ENCODE measurements around the gene SEPTIN11.
"Not testable (repeated sequence)": the region's sequence is repeated elsewhere in the genome, so short reads cannot be mapped to it uniquely, and the experiment has no call there.

The SEPTIN11 gene

DNA sequence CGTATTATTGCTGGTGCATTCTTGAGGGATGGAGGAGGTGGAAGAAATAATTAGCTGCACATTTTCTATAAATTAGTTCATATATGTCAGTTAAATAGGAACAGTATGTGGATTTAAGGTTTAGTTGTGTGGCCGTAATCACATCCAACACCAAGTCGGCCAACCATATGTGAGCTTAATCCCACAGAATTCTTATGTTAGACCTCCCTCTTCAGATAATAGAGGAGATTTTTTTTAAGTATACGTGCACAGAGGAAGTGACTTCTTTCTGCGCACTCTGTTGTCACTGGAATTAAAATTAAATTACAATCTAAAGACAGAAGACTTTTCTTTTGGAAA is 2.1 kb downstream of the SEPTIN11 start:
- DNase-seq (ENCODE audit: low read depth in 1 of 2, low spot score in 1 of 2) = no peak

DNA sequence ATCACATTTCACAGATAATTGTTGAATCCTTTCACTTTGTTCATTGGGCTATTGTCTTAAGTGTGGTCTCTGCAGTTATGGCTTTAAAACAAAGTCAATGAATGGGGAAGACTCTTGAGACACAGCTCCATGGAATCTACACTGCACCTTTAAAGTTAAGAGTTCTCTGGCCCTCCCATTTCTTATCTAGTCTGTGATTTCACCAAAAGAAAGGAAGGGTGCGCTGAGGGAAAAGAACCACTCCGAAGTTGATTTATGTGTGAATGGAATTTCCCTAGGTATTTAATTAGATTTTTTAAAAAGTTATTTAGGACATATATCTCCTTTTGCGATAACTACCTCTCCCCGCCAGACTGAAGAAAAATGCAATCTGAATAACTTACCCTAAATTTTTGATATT is 2.5 kb downstream of the SEPTIN11 start:
- DNase-seq (ENCODE audit: low read depth in 1 of 2, low spot score in 1 of 2) = no peak

DNA sequence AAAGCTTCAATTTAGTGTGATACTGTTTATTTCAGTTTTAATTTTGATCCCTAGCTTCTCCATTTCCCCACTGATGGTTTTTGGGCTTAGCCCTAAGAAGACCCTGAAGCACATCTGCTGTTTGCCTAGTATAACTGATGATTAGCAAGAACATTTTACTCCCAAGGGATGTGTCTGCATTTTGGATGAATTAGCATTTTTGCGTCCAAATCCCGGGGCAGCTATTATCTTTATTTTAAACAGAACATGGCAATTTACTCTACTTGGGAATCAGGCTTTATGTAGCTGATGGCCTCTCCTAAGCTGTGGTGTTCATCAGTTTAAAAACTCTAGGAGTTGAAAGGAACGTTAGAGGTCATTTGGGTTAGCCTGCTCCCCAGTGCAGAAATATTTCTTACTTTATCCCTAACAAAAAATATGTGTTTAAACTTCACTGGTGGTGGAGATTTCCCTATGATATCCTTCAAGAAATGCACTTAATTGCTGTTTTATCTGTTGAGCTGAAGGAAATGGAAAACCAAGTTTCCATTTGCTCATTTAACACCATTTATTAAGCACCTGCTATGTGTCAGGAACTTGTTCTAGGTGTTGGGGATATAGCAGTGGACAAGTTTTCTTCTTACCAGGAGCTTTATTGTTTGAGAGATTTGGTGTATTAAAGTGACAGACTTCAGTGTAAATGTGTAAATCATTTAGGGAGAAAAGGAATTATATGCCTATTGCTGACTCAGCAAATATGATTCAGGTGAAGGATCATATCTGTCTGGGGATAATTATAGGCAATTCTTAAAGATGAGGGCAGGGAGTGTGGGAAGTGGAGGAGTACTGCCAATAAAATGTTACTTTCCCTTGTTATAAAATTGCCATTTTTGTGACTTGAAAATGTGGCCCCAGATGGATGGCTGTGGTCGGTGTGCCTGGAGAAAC is 3.4 kb downstream of the SEPTIN11 start:
- no peak for DNase-seq (ENCODE audit: low read depth in 1 of 2, low spot score in 1 of 2)

DNA sequence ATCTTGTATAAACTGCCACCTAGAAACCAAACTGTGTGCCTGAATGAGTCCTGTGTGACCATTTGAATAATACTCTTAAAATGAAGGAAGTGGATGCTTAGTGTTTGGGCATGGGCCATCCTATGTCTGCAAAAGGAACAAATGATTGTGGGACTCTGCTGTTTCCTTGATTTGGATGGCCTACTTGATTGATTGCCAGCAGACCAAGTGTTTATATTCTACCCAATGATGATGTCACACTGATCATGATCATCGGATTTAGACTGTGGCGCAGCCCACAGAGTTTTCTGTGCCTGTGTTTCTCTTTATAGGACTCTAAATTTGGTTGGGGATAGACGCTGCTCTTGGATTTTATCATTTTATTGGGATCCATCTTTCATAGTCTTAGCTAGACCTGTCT is 4.4 kb downstream of the SEPTIN11 start:
- no peak for DNase-seq (ENCODE audit: low read depth in 1 of 2, low spot score in 1 of 2)

DNA sequence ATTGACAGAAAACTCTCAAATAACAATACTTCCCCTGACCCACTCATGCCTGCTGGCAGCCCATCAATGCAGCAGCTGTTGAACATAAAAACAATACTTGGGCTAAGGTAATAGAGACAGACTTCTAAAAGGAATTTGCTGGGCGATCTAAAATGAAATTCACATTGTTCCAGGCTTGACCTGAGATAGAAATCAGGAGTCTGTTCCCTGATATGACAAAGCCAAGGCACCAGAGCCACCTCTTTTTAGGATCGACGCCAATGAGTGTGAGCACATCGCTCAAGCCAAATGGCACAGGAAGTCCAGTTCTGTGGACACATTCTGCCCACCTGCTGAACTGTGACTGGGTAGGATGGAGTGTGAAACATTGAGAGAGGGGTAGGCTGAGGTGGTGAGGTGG is 4.9 kb downstream of the SEPTIN11 start:
- DNase-seq (ENCODE audit: low read depth in 1 of 2, low spot score in 1 of 2) = no peak

DNA sequence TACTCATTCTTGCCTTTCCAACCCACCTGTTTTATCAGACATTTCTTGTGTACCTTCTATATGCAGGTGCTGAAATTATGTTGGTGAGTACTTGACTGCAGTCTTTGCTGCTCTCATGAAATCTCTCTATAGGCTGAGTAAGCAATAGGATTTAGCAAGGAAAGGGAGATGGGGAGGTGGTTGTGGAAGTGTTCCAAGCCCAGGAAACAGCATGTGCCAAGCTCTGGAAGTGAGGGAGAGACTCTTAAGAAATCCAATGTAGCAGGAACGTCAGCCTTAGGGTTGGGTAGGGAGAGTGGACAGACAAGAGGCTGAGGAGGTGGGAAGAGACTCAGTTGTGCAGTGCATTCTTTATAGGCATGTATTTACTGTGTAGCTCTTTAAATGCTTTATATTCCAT is 5.6 kb downstream of the SEPTIN11 start:
- DNase-seq (ENCODE audit: low read depth in 1 of 2, low spot score in 1 of 2) = no peak

DNA sequence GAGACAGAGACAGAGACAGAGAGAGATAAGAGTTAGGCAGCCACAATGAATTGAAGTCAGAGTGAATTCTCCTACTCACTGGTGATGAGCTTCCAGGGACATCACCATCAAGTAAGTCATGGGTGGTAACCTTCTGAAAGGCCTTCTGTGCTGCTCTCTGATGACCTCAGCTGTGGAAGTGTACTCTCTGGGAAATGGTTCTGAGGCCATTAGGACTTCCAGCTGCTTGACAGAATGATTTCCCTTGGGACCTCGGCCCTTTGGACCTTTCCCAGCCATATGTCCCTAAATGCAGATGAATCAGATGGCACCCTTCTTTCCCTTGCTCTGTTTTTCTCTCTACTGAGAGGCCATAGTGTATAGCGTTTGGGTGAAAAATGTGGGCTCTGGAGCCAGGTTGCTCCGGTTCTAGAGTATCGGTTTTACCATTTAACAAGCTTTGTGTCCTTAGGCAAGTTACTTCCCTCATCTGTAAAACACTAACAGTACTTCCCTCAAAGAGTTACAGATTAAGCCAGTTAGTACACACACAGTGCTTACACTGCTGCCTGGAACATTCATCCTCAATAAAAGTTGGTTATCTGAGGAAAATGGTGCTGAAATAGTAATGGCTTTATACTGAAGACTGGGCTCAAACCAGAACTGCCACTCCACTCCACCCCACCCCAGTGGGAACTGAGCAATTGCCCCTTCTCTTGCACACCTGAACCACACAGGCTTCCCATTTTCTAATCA is 7.6 kb downstream of the SEPTIN11 start:
- DNase-seq (ENCODE audit: low read depth in 1 of 2, low spot score in 1 of 2) = no peak

DNA sequence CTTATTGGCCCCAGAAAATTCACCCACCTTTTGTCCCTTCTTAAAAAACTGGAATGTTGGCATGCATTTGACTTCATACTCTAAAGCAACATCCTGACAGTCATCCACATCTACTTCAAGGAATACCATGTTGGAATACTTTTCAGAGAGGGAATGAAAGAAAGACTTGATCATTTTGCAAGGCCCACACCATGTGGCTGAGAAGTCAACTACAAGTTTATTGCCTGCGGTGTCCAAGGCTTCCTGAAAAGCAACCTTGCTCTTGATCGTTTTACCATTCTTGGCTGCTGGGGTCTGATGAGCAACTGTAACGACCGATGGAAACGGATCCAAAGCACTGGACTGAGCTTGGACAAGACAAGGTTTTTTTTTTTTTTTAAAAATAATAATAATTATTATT is 9.3 kb downstream of the SEPTIN11 start:
- no peak for DNase-seq (ENCODE audit: low read depth in 1 of 2, low spot score in 1 of 2)

DNA sequence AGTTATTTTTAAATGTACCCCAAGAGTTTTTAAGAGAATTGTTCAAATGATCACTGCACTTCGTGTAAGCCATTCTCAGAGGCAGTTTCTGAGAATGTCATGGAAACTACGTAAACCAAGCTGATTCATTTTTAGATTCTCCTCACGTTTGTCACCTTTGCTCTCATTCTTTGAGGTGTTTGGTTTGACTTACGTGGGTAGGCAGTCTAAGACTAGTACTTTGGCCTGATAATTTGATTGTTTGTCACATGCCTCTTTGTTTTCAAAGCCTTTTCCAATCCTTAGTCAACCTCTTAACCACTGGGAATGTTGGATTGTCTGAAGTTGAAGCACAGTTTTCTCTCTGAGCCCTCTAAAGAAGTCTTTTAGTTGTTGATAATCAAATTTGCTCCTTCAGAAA is 10.5 kb downstream of the SEPTIN11 start:
- DNase-seq (ENCODE audit: low read depth in 1 of 2, low spot score in 1 of 2) = no peak

DNA sequence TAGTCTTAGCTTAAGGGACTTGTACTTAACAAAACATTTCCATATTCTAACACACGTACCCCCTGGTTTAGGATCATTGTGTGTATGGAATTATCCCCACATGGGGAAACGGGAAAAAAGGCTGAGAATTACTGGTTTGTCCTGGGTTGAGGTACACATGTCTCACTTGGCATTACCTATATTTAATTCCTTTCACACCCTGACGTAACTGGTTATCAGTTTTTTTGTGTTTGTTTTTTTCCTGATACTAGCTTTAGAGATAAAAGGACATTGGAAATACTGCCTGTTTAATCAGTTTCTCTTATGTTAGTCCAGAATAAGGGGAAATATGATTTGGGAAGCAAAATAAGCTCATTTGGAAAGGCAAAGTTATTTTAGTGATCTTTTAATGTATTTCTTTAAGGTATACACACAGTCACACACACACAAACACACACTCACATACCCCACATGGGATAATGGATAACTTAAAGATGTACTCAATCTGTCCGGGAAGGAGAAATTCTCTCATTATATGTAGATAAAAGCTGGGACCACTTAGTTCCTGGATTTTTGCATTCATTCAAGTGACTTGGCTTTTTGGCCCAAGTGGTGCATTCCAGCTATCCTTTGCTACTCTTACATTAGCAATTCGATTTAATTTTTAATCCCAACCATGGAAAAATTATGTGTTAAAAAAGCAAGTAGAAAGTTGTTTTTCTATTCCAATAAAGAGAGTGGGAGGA is 13.0 kb downstream of the SEPTIN11 start:
- DNase-seq (ENCODE audit: low read depth in 1 of 2, low spot score in 1 of 2) = no peak

DNA sequence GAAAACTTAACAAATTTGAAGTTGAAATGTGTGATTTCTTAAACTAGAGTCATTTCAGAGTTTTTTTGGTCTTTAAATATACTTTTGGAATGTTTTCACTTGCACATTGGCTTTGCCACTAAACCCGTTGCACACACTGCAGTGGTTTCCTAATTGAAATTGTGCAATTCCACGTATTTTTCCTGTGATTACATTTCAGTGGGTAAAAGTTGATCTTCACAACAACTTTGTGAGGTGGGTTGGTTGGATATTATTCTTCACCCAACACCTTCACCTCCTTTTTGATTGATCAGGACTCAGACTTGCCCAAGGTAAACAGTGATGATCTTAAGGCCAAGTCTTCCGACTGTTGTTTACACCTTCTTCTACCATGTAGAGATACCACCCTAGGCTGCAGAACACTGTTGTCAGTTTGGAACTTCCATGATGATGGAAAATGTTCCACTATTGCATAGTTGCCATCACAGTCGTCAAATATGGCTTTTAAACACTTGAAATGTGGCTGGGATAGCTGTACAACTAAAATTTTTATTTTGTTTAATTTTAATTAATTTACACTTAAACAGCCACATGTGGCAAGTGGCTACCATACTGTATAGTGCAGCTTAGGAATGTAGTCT is 13.7 kb downstream of the SEPTIN11 start:
- DNase-seq (ENCODE audit: low read depth in 1 of 2, low spot score in 1 of 2) = no peak

DNA sequence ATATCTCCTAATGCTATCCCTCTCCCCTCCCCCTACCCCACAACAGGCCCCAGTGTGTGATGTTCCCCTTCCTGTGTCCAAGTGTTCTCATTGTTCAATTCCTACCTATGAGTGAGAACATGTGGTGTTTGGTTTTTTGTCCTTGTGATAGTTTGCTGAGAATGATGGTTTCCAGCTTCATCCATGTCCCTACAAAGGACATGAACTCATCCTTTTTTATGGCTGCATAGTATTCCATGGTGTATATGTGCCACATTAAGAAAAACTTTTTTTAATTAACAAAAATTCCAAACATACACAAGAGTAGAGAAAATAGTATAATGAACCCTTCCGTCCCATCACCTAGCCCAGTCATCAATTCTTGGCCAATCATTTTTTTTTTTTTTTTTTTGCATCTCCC is 14.4 kb downstream of the SEPTIN11 start:
- not testable (repeated sequence) for DNase-seq (ENCODE audit: low read depth in 1 of 2, low spot score in 1 of 2)

DNA sequence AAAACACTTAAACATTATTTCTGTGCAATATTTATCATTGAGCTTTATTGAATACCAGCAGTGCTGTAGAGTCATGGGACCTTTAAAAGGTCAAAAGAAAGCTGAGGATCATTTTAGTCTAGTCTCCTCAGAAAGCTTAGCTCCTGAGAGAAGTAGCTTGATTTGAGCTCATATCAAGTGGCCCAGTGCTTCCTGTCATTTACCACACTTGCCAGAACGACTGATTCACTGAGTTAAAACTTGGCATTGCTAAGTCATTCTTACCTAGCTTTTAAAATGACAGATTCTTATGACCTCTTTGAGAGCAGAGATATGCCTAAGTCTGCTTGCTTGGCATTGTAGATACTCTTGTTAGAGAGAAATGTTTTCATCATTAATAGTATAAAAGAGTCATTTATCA is 15.2 kb downstream of the SEPTIN11 start:
- DNase-seq (ENCODE audit: low read depth in 1 of 2, low spot score in 1 of 2) = no peak

DNA sequence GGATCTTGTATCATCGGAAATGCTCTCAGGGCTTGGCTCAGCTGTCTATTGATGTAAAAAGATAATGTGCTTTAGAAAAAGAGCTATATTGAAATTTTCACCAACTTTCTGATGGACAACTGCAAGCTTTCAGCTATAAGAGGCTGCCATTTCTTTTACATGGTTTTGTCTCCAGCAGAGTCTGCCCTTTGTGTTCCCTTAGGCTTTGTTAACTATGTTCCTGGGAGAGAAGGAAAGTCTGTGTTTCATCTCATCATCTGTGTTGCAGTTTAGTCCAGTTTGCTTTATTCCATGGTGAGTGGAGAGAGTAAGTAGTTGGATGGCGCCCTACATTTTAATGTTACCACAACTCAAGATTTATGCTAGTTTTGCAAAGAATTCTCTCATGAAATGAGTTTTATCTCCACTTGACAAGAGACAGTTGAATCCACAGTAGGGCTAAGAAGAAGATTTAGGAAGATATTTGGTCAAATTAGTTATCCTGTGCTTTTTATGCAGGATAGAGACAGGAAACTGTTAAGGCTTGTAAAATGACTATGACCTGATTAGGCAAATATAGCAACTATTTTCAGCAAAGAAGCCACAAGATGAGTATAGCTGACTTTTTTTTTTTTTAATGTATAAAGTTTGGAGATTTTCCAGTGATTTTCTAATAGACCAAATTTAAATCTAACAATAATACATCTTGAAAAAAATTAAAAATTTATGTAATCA is 16.5 kb downstream of the SEPTIN11 start:
- no peak for DNase-seq (ENCODE audit: low read depth in 1 of 2, low spot score in 1 of 2)

DNA sequence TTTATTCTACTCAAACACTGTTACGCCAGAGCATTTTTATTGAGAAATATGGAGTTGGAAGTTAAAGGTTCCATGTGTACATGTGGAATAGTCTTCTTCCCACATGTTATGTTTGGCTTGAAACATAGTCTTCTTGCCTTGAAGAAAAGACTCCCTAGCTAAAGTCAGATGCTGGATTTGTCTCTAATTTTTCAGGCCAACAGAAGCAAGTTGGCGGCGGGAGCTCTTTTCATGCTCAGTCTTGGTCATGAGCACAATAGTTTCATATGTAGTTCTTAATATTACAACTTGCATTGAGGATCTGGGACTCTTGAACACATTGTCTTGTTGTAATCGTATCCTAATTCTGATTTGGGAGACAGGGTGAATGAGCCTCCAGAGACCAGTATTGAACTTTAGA is 19.4 kb downstream of the SEPTIN11 start:
- DNase-seq (ENCODE audit: low read depth in 1 of 2, low spot score in 1 of 2) = no peak

DNA sequence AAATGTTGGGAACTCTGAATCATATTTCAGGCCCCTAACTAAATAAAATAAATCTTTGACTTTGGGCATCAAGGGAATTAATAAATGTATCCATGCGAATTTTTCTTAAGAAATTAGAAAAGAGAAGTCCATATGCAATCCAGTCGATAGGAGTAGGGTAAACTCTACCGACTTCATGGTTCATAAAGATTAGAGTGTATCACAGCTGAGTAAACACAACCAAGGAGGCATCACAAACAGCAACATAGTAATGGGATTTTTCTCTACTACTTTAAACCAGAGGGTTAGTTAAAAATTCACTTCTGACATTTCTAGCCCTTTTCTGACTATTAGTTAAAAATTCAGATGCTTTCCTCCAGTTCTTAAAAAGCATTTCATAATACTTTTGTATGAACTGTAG is 19.9 kb downstream of the SEPTIN11 start:
- no peak for DNase-seq (ENCODE audit: low read depth in 1 of 2, low spot score in 1 of 2)

DNA sequence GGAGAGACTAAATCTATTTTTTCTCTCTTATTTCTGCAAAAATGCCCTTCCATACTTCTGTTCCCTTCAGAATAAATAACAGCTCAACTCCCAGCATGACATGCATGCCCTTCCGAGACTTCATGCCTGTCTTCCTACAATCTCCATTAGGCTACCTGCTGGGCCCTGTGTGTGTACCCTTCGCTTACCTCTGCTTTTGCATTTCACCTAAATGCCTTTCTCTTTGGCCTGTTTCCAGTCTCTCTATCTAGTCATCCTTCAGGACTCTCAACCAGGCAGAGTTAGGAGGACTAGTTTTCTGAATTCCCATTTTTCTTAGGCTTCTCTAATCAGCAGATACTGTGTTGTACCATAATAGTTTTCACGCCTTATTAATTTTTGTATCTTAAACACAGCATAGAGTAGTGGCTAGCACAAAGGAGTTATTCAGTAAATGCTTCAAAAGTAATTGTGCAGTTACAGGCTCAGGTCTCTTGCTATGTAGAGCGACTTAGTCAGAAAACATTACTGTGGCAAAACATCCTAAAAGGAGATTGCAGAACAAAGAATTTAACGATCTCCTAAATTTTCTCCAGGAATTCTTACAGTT is 20.5 kb downstream of the SEPTIN11 start:
- DNase-seq (ENCODE audit: low read depth in 1 of 2, low spot score in 1 of 2) = no peak

DNA sequence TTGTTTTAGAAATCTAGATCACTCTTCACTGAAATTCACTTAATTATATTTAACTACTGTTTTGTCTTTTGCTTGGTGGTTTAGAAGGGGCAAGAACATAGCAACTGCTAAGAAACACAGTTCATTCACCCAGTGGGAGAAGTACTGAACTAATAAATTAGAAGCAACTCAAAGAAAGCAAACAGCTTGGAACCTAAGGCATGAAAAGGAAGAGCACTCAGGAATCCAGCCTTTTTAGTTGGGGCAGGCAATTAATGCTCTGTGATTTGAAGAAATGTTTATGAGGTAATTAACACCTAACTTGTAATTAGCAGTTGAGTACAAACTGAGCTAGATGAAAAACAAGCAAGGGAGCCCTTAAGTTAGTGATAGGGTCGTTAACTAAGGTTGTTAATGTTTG is 22.8 kb downstream of the SEPTIN11 start:
- no peak for DNase-seq (ENCODE audit: low read depth in 1 of 2, low spot score in 1 of 2)

DNA sequence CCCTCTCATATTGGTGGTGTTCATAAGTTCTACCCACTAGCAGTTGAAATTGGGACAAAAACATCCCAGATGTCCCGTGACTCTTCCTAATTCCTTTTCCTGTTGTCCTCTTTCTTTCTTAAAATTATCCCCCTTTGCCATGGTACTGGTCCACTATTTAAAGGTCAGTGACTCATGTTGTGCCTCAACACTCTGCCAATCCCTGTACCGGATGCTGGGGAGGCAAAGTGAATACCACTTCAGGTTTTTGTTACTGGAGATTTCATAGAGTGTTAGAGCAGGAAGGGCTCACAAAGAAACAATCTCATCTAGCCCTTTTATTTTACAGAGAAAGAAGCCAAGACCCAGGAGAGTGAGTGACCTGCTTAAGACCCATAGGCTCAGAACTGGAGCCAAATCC is 24.6 kb downstream of the SEPTIN11 start:
- DNase-seq (ENCODE audit: low read depth in 1 of 2, low spot score in 1 of 2) = no peak

DNA sequence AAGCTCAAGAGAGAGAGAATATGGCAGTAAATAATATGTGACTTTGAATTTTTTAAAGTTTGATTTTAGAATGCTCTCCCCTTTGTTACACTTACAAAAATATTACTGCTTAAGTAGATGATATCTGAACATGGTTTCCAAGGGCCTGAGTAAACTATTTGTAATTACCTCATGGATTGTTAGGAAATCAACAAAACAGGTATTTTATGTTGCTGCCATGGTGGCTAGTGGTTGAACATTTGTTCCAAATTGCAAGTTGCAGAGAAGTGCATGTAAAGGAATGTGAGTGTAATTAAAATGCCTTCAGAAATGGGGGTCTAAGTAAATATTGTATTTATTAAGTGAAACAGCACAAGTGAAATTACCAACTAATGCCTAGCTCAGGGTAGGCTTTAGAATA is 27.6 kb downstream of the SEPTIN11 start:
- DNase-seq (ENCODE audit: low read depth in 1 of 2, low spot score in 1 of 2) = no peak
